Mesothelial cell of epicardium (in vitro differentiated cells): Measurements from ENCODE around the gene ETV7. TPM values are rescaled to one million over a fixed set of nuclear protein-coding genes. Genes with fewer than 3 reads are reported as not detected.
"Not testable (repeated sequence)": the region's sequence is repeated elsewhere in the genome, so short reads cannot be mapped to it uniquely, and the experiment has no call there.

Source experiments
- DNase-seq, 2 experiments: peaks; one replicate each; pipeline ENCODE4 v3.0.0; 2021; ENCODE audit warnings: low spot score in 2 of 2; ENCODE audit not compliant: unreplicated experiment in 2 of 2
- H3K27ac Mint-ChIP-seq: 2 replicates; pipeline ENCODE4 v1.8.0; 2021; ENCODE audit warnings: mixed read lengths
- H3K27me3 Mint-ChIP-seq: 2 replicates; pipeline ENCODE4 v1.8.0; 2021; ENCODE audit warnings: low read depth, mixed read lengths
- H3K36me3 Mint-ChIP-seq: 2 replicates; pipeline ENCODE4 v1.8.0; 2021; ENCODE audit warnings: mixed read lengths
- H3K4me1 Mint-ChIP-seq: 2 replicates; pipeline ENCODE4 v1.8.0; 2021; ENCODE audit warnings: mixed read lengths
- H3K4me3 Mint-ChIP-seq: 2 replicates; pipeline ENCODE4 v1.8.0; 2021; ENCODE audit warnings: mild to moderate bottlenecking, moderate library complexity, mixed read lengths
- H3K9me3 Mint-ChIP-seq: 2 replicates; pipeline ENCODE4 v1.8.0; 2021; ENCODE audit warnings: mixed read lengths
- CTCF ChIP-seq: fragments of 200-600 bp; sonication (generic); IDR thresholded peaks from one replicate; pipeline ENCODE4 v1.5.0; 2021; ENCODE audit warnings: antibody characterized with exemption; ENCODE audit not compliant: unreplicated experiment
- total RNA-seq: library from RNA; stranded (reverse); gene quantifications from 3 replicates; pipeline ENCODE4 v1.2.1, GENCODE V29; 2021

Gene ETV7
- total RNA-seq, 1 donor from 2014 or later = 0.47 TPM

GRCh38 chr6:36370638-36371037 is 16.8 kb downstream of the ETV7 start:
- peaks cover 22% of the 10 kb centered on the region for H3K4me1 Mint-ChIP-seq
- H3K36me3 Mint-ChIP-seq = no peaks in the 10 kb centered on the region
- H3K27me3 Mint-ChIP-seq = peaks cover 7% of the 10 kb centered on the region
- no peak for TF ChIP-seq CTCF
- peak overlapping the region; percentile 26 for H3K27ac Mint-ChIP-seq
- H3K9me3 Mint-ChIP-seq = no peaks in the 10 kb centered on the region
- DNase-seq = no peak
- no peak overlapping the region for H3K4me3 Mint-ChIP-seq

- no peaks in the 10 kb centered on the region for H3K9me3 Mint-ChIP-seq
- H3K36me3 Mint-ChIP-seq = no peaks in the 10 kb centered on the region
- no peak for TF ChIP-seq CTCF
- H3K4me3 Mint-ChIP-seq = no peak overlapping the region
- H3K27me3 Mint-ChIP-seq = peaks cover 5% of the 10 kb centered on the region
- H3K27ac Mint-ChIP-seq = peak overlapping the region; percentile 37
- no peak for DNase-seq
- peaks cover 22% of the 10 kb centered on the region for H3K4me1 Mint-ChIP-seq
Measured at GRCh38 chr6:36368921-36369865, 18.3 kb downstream of the ETV7 start.

GRCh38 chr6:36368421-36368820 is 19.0 kb downstream of the ETV7 start:
- no peaks in the 10 kb centered on the region for H3K36me3 Mint-ChIP-seq
- H3K27me3 Mint-ChIP-seq = peaks cover 5% of the 10 kb centered on the region
- peaks cover 22% of the 10 kb centered on the region for H3K4me1 Mint-ChIP-seq
- no peak for DNase-seq
- H3K27ac Mint-ChIP-seq = no peak overlapping the region
- TF ChIP-seq CTCF = no peak
- no peaks in the 10 kb centered on the region for H3K9me3 Mint-ChIP-seq
- H3K4me3 Mint-ChIP-seq = no peak overlapping the region

GRCh38 chr6:36367743-36368142 is 19.7 kb downstream of the ETV7 start:
- peaks cover 2% of the 10 kb centered on the region for H3K27me3 Mint-ChIP-seq
- TF ChIP-seq CTCF = no peak
- no peak for DNase-seq
- no peak overlapping the region for H3K27ac Mint-ChIP-seq
- H3K9me3 Mint-ChIP-seq = no peaks in the 10 kb centered on the region
- H3K4me3 Mint-ChIP-seq = no peak overlapping the region
- H3K4me1 Mint-ChIP-seq = peaks cover 18% of the 10 kb centered on the region
- H3K36me3 Mint-ChIP-seq = no peaks in the 10 kb centered on the region

GRCh38 chr6:36364669-36365479 is 22.6 kb downstream of the ETV7 start:
- Mint-ChIP-seq H3K27ac (no peak overlapping the region), H3K27me3 (no peaks in the 10 kb centered on the region), H3K4me3 (no peak overlapping the region), H3K9me3 (no peaks in the 10 kb centered on the region), H3K36me3 (no peaks in the 10 kb centered on the region), H3K4me1 (peaks cover 6% of the 10 kb centered on the region)
- no peak for DNase-seq
- TF ChIP-seq CTCF = no peak

- H3K4me3 Mint-ChIP-seq, H3K4me1 Mint-ChIP-seq, H3K36me3 Mint-ChIP-seq, H3K9me3 Mint-ChIP-seq, DNase-seq, H3K27ac Mint-ChIP-seq, H3K27me3 Mint-ChIP-seq: not testable (repeated sequence)
Measured at GRCh38 chr6:36364061-36364635, 23.3 kb downstream of the ETV7 start.

GRCh38 chr6:36363371-36363752 is 24.1 kb downstream of the ETV7 start:
- H3K27ac Mint-ChIP-seq = not testable (repeated sequence)

More at GRCh38 chr6:36363371-36363752, 24.1 kb downstream of the ETV7 start:
- H3K4me3 Mint-ChIP-seq, H3K27me3 Mint-ChIP-seq, H3K36me3 Mint-ChIP-seq, DNase-seq, H3K4me1 Mint-ChIP-seq, H3K9me3 Mint-ChIP-seq: not testable (repeated sequence)
